DOHH2 (cell line): ENCODE measurements around the gene CHIT1.

Experiments
- H3F3A ChIP-seq: fragments of 200-600 bp; sonication (generic), shearing (Covaris generic); 2 replicates; pipeline ENCODE4 v1.6.0; 2016; ENCODE audit warnings: antibody characterized with exemption, mild to moderate bottlenecking; ENCODE audit not compliant: control insufficient read depth, insufficient read depth
- H3K27ac ChIP-seq: fragments of 200-600 bp; sonication (generic); 2 replicates; pipeline ENCODE4 v1.5.1; 2014; ENCODE audit warnings: low read depth, mild to moderate bottlenecking, low read length, moderate library complexity
- H3K27me3 ChIP-seq: fragments of 200-600 bp; sonication (generic); 2 replicates; pipeline ENCODE4 v1.6.1; 2014; ENCODE audit warnings: mild to moderate bottlenecking, low read length, mixed read lengths; ENCODE audit not compliant: control insufficient read depth
- H3K36me3 ChIP-seq: fragments of 200-600 bp; sonication (generic); 2 replicates; pipeline ENCODE4 v1.6.1; 2014; ENCODE audit warnings: mild to moderate bottlenecking, low read length, moderate library complexity, mixed read lengths; ENCODE audit not compliant: control insufficient read depth
- H3K4me1 ChIP-seq: fragments of 200-600 bp; sonication (generic); 2 replicates; pipeline ENCODE4 v1.6.1; 2014; ENCODE audit warnings: mild to moderate bottlenecking, low read length, mixed read lengths; ENCODE audit not compliant: control insufficient read depth
- H3K4me2 ChIP-seq: fragments of 200-600 bp; sonication (generic); 2 replicates; pipeline ENCODE4 v1.6.0; 2014; ENCODE audit warnings: mild to moderate bottlenecking, low read length, moderate library complexity
- H3K4me3 ChIP-seq: fragments of 200-600 bp; sonication (generic); 2 replicates; pipeline ENCODE4 v1.5.1; 2014; ENCODE audit warnings: mild to moderate bottlenecking, low read length, mixed read lengths
- H3K79me2 ChIP-seq: fragments of 200-600 bp; sonication (generic); 2 replicates; pipeline ENCODE4 v1.6.1; 2014; ENCODE audit warnings: mild to moderate bottlenecking, low read length, mixed read lengths; ENCODE audit not compliant: control insufficient read depth
- H3K9me2 ChIP-seq: fragments of 200-600 bp; sonication (generic); replicated peaks from 2 replicates; pipeline ENCODE4 v1.6.1; 2014; ENCODE audit warnings: mild to moderate bottlenecking, low read length, mixed read lengths; ENCODE audit not compliant: control insufficient read depth
- H3K9me3 ChIP-seq: fragments of 200-600 bp; sonication (generic); 2 replicates; pipeline ENCODE4 v1.6.1; 2014; ENCODE audit warnings: antibody characterized with exemption, low read length, mixed read lengths; ENCODE audit not compliant: control insufficient read depth, insufficient read depth
- H4K20me1 ChIP-seq: fragments of 200-600 bp; sonication (generic); 2 replicates; pipeline ENCODE4 v1.6.0; 2014; ENCODE audit warnings: low read depth, mild to moderate bottlenecking, antibody characterized with exemption, low read length, moderate library complexity; ENCODE audit not compliant: control insufficient read depth, insufficient read depth
- EZH2phosphoT487 ChIP-seq: fragments of 200-600 bp; sonication (generic); IDR thresholded peaks from 2 replicates; pipeline ENCODE4 v1.6.1; 2017; ENCODE audit warnings: borderline replicate concordance, mild to moderate bottlenecking, antibody characterized with exemption, low read length, moderate library complexity, mixed read lengths
- TF ChIP-seq, protein P1 (sequence below): fragments of 200-600 bp; sonication (generic); IDR thresholded peaks from one replicate; pipeline ENCODE4 v1.5.1; 2014; ENCODE audit warnings: antibody characterized with exemption, mild to moderate bottlenecking, low read depth, low read length; ENCODE audit not compliant: poor library complexity, severe bottlenecking

Gene CHIT1

DNA sequence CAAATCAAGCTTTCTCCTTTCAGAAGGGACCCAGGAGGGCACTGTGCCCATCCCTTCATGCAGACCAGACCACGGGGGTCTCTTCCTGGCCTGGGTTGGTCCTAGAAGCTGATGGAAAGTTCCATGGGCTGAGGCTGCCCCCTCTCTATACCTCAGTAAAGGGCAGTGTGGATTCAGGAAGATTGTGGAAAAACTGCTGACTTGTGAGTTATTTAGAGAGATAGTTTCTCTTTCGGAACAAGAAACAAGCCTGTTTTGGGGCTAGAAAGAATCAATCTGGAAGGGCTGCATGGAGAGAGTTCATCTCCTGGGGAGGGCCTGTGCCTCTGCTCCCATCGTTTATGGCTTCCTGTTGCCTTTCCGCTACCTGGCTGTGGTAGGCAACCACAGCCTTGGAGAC is 803 bp downstream of the CHIT1 start:
- no peaks in the 10 kb centered on the region for H3K4me1 ChIP-seq
- H3K36me3 ChIP-seq = no peaks in the 10 kb centered on the region
- no peak overlapping the region for H3K4me2 ChIP-seq
- H3K79me2 ChIP-seq = no peaks in the 10 kb centered on the region
- no peaks in the 10 kb centered on the region for H3F3A ChIP-seq
- H3K27ac ChIP-seq = no peak overlapping the region
- H4K20me1 ChIP-seq = no peaks in the 10 kb centered on the region
- peaks cover 24% of the 10 kb centered on the region for H3K27me3 ChIP-seq
- no peak overlapping the region for H3K4me3 ChIP-seq
- no peaks in the 10 kb centered on the region for H3K9me3 ChIP-seq
- TF ChIP-seq, protein P1, sequence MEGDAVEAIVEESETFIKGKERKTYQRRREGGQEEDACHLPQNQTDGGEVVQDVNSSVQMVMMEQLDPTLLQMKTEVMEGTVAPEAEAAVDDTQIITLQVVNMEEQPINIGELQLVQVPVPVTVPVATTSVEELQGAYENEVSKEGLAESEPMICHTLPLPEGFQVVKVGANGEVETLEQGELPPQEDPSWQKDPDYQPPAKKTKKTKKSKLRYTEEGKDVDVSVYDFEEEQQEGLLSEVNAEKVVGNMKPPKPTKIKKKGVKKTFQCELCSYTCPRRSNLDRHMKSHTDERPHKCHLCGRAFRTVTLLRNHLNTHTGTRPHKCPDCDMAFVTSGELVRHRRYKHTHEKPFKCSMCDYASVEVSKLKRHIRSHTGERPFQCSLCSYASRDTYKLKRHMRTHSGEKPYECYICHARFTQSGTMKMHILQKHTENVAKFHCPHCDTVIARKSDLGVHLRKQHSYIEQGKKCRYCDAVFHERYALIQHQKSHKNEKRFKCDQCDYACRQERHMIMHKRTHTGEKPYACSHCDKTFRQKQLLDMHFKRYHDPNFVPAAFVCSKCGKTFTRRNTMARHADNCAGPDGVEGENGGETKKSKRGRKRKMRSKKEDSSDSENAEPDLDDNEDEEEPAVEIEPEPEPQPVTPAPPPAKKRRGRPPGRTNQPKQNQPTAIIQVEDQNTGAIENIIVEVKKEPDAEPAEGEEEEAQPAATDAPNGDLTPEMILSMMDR = no peak
- no peak for TF ChIP-seq EZH2phosphoT487
- no peaks in the 10 kb centered on the region for H3K9me2 ChIP-seq

DNA sequence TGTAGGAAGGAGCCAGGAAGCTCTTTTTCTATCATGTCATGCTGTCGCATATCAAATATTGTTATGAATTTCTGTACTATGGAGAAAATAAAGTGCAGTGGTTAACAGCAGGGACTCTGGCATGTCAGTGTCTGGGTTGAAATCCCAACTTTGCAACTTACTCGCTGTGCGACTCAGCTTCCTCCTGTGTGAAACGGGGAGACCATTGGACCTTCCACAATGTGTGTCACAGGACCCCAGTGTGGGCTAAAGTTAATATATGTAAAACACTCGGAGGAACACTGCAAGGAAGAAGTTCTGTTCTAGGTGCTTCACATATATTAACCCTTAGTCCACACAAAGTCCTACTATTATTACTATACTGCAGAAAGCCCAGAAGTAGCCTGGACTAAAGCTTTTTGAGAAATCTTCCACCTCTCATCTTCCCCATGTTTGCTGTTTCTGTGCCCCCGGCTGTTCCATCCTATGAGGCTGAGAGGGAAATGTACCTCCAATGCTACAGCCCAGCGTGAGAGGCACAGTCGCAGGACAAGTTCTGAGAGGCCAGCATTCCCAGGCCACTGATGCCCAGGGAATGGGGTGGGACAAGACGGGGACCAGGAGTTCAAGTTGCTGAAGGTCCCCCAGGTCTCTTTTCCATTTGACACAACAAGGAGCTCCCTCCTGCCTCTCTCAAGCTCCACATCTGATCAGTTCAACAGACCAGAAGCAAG is 1.9 kb downstream of the CHIT1 start:
- Histone ChIP-seq H3K27me3 (peaks cover 21% of the 10 kb centered on the region), H3F3A (no peaks in the 10 kb centered on the region), H3K4me1 (no peaks in the 10 kb centered on the region), H3K4me2 (no peak overlapping the region), H3K79me2 (no peaks in the 10 kb centered on the region), H3K27ac (no peak overlapping the region), H3K9me2 (no peaks in the 10 kb centered on the region), H4K20me1 (no peaks in the 10 kb centered on the region), H3K9me3 (no peaks in the 10 kb centered on the region), H3K36me3 (no peaks in the 10 kb centered on the region), H3K4me3 (no peak overlapping the region)
- no peak for TF ChIP-seq EZH2phosphoT487
- TF ChIP-seq, protein P1 = no peak

GRCh38 chr1:203225071-203225470 is 4.4 kb downstream of the CHIT1 start:
- Histone ChIP-seq H3K4me3 (no peak overlapping the region), H3F3A (no peaks in the 10 kb centered on the region), H3K9me2 (no peaks in the 10 kb centered on the region), H3K36me3 (no peaks in the 10 kb centered on the region), H3K79me2 (no peaks in the 10 kb centered on the region), H3K27me3 (peaks cover 21% of the 10 kb centered on the region), H3K27ac (no peak overlapping the region), H3K4me2 (no peak overlapping the region), H4K20me1 (no peaks in the 10 kb centered on the region), H3K9me3 (no peaks in the 10 kb centered on the region), H3K4me1 (no peaks in the 10 kb centered on the region)
- TF ChIP-seq EZH2phosphoT487 = no peak
- TF ChIP-seq, protein P1 = no peak
